BE2C (cell line): ENCODE results near the gene CHAMP1.

Experiments used
- DNase-seq: peaks from one replicate; pipeline ENCODE4 v3.0.0-alpha.2; 2020
- H3K27me3 ChIP-seq: fragments of 250-450 bp; sonication (Bioruptor Pico); 2 replicates; pipeline ENCODE4 v1.5.1; 2020; ENCODE audit warnings: mild to moderate bottlenecking
- H3K36me3 ChIP-seq: fragments of 250-450 bp; sonication (Bioruptor Pico); 2 replicates; pipeline ENCODE4 v1.5.1; 2020; ENCODE audit warnings: mild to moderate bottlenecking
- H3K4me1 ChIP-seq: fragments of 250-450 bp; sonication (Bioruptor Pico); 2 replicates; pipeline ENCODE4 v1.5.1; 2020
- H3K4me3 ChIP-seq: 2 replicates; pipeline ENCODE4 v1.5.1; 2011; ENCODE audit warnings: low read depth, low read length
- H3K9me3 ChIP-seq: fragments of 250-450 bp; sonication (Bioruptor Pico); 2 replicates; pipeline ENCODE4 v1.5.1; 2020
- TF ChIP-seq, protein P1 (sequence below): IDR thresholded peaks from 2 replicates; pipeline ENCODE4 v1.5.1; 2012; ENCODE audit warnings: mild to moderate bottlenecking, low read depth, low read length

The CHAMP1 gene

DNA sequence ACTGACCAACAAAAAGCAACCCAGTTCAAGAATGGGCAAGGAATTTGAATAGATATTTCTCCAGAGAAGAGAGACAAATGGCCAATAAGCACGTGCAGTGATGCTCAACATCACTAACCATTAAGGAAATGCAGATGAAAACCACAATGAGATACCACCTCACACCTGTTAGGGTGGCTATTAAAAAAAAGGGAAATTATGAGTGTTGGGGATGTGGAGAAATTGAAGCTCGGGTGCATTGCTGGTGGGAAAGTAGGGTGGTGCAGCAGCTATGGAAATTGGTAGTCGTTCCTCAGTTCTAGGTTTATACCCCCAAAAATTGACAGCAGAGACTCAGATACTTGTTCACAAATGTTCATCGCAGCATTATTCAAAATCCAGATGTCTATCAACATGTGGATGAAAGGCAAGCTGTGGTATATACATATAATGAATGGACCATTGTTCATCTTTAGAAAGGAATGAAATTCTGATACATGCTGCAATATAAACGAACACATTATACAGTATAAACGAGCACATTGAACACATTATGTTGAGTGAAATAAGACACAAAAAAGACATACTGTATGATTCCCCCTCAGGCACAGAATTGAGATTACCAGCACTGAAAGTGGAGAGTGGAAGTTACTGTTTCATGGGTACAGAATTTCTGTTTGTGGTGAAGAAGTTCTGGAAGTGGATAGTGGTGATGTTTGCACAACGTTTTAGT, 927 bp downstream of the CHAMP1 start:
- Histone ChIP-seq H3K4me1 (no peaks in the 10 kb centered on the region; the same call in 1 of the 2 replicates), H3K4me3 (peak overlapping the region; percentile 84), H3K9me3 (no peaks in the 10 kb centered on the region), H3K27me3 (no peaks in the 10 kb centered on the region), H3K36me3 (peaks cover 16% of the 10 kb centered on the region)
- TF ChIP-seq, protein P1, sequence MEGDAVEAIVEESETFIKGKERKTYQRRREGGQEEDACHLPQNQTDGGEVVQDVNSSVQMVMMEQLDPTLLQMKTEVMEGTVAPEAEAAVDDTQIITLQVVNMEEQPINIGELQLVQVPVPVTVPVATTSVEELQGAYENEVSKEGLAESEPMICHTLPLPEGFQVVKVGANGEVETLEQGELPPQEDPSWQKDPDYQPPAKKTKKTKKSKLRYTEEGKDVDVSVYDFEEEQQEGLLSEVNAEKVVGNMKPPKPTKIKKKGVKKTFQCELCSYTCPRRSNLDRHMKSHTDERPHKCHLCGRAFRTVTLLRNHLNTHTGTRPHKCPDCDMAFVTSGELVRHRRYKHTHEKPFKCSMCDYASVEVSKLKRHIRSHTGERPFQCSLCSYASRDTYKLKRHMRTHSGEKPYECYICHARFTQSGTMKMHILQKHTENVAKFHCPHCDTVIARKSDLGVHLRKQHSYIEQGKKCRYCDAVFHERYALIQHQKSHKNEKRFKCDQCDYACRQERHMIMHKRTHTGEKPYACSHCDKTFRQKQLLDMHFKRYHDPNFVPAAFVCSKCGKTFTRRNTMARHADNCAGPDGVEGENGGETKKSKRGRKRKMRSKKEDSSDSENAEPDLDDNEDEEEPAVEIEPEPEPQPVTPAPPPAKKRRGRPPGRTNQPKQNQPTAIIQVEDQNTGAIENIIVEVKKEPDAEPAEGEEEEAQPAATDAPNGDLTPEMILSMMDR, result no peak
- no peak for DNase-seq

DNA sequence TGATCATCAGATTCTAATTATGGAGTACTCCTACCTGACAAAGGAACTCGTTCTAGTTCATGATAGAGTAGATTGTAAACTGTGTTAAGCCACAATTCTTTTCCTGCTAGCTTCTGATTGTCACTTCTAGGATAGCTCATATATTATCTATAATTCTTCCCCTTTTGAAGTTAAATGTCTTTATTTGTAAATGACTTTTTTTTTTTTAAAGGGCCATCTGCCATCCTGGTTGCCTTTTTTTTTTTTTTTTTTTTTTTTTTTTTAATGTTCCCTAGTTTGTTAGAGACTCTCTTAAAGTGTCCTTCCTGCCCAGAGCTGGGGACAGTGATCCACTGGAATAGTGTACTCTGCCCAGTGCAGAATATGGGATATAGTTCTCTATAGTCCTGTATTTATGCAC, 4.3 kb downstream of the CHAMP1 start:
- Histone ChIP-seq H3K4me1 (no peaks in the 10 kb centered on the region), H3K4me3 (no peak overlapping the region), H3K9me3 (no peaks in the 10 kb centered on the region), H3K27me3 (no peaks in the 10 kb centered on the region), H3K36me3 (peaks cover 41% of the 10 kb centered on the region)
- TF ChIP-seq, protein P1, result no peak
- no peak for DNase-seq

DNA sequence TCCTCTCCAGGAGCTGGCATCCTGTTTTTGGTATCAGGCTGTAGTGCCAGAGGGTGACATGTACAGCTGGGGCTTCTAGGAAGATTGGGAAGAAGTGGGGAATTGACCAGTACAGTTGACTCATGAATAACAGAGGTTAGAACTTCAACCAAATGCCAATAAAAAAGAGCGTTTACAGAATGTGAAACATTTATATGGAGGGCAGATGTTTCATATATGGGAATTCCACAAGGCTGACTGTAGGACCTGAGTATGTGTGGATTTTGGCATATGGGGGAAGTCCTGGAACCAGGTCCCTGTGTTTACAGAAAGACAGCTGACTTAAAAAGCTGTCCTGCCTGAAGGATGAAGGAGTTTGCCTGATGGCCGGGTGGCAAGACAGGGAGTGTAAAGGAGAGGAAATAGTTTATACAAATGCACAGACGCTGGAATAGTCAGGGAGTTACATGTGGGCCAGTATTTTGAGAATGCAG, 5.2 kb downstream of the CHAMP1 start:
- DNase-seq, result no peak
- peaks cover 50% of the 10 kb centered on the region for H3K36me3 ChIP-seq

DNA sequence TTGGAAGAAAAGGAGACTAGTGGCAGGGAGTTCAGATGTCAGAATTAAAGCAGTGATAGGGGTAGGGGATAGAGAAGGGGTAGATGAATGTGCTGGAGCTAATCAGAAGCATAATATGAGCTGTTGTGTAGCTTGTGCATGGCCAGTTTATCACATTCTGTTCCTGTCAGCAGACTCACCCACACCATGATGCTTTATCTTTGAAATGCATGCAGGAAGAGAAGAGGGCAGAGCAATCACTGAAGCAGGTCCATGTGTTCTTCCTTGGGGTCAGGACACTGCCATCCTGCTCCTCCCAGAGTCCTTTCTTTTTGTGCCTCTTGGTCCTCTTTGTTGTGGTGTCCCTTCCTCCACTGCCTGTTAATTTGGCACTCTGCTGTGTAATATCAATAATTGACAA, 5.8 kb downstream of the CHAMP1 start:
- no peaks in the 10 kb centered on the region for H3K4me1 ChIP-seq
- no peak for DNase-seq
- TF ChIP-seq, protein P1, result no peak
- peaks cover 56% of the 10 kb centered on the region for H3K36me3 ChIP-seq
- no peaks in the 10 kb centered on the region for H3K9me3 ChIP-seq
- no peaks in the 10 kb centered on the region for H3K27me3 ChIP-seq
- no peak overlapping the region for H3K4me3 ChIP-seq

More for the DNA sequence above, 5.2 kb downstream of the CHAMP1 start:
- TF ChIP-seq, protein P1, result no peak
- Histone ChIP-seq H3K4me1 (no peaks in the 10 kb centered on the region), H3K4me3 (no peak overlapping the region), H3K27me3 (no peaks in the 10 kb centered on the region), H3K9me3 (no peaks in the 10 kb centered on the region)

DNA sequence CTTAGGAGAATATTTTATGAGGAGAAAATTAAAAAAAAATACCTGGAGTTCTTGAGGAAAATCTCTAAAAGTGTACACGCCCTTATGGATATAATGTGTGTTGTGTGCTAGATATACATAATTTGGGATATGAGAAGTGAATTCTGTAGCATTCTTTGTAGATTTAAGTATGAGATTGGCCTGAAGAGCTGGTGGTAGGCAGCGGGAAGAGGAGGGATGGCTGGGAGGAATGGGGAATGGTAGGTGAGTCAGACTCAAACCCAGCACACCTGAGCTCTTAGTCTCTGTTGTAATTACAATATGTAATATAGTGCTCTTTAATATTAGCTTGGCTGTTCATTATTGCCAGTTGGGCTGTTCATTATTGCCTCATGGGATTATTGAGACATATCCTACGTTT, 7.0 kb downstream of the CHAMP1 start:
- Histone ChIP-seq H3K4me3 (no peak overlapping the region), H3K36me3 (peaks cover 67% of the 10 kb centered on the region), H3K9me3 (no peaks in the 10 kb centered on the region), H3K27me3 (no peaks in the 10 kb centered on the region), H3K4me1 (no peaks in the 10 kb centered on the region; the same call in 1 of the 2 replicates)
- DNase-seq, result no peak
- TF ChIP-seq, protein P1, result no peak

DNA sequence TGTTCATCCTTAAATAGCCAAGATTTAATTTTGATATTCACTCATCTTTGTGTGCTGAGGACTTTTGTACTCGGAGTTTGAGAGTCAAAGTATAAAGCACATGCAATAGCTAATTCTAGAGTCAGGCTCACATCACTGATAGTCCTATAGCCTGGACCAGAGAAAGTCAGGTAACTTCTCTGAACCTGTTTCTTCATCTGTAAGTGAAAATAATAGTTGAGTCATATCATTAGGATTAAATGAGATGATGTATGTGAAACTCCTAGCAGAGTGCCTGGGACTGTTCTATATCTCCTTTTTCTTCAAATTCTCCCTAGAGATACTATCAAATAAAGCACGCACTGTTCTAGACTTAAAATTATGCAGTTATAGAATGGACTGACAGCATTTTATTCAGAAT, 9.0 kb downstream of the CHAMP1 start:
- no peak overlapping the region for H3K4me3 ChIP-seq
- no peaks in the 10 kb centered on the region for H3K27me3 ChIP-seq
- TF ChIP-seq, protein P1, result no peak
- H3K9me3 ChIP-seq, result no peaks in the 10 kb centered on the region
- H3K4me1 ChIP-seq, result no peaks in the 10 kb centered on the region; the same call in 1 of the 2 replicates
- peaks cover 72% of the 10 kb centered on the region for H3K36me3 ChIP-seq
- no peak for DNase-seq
